Astrocyte of the cerebellum (primary cell): ENCODE measurements around the gene PRKCA.

Experiments used
- DNase-seq: peaks from one replicate; pipeline ENCODE4 v3.0.0-alpha.2; 2011; ENCODE audit warnings: low read depth
- H3K4me3 ChIP-seq: 2 replicates; pipeline ENCODE4 v1.5.1; 2011; ENCODE audit warnings: mild to moderate bottlenecking, low read depth, low read length, moderate library complexity
- CTCF ChIP-seq: IDR thresholded peaks from 2 replicates; pipeline ENCODE4 v1.5.1; 2012; ENCODE audit warnings: low read length, low read depth, moderate library complexity, mild to moderate bottlenecking; ENCODE audit errors: missing control alignments
- in situ Hi-C: cut with HindIII; loops from 2 replicates; pipeline ENCODE4 v1.10.0; 2017; ENCODE audit warnings: low sequenced_read_pairs

Gene PRKCA

GRCh38 chr17:66839616-66840015 is 537.2 kb downstream of the PRKCA start:
- in situ Hi-C loops = no loop called here
- H3K4me3 ChIP-seq = no peak overlapping the region
- no peak for DNase-seq
- TF ChIP-seq CTCF = no peak

- DNase-seq = no peak
- in situ Hi-C loops = no loop called here
- TF ChIP-seq CTCF = no peak
- H3K4me3 ChIP-seq = no peak overlapping the region
These were observed 537.6 kb downstream of the PRKCA start for GRCh38 chr17:66840061-66840460.

- DNase-seq = no peak
- H3K4me3 ChIP-seq = no peak overlapping the region
- in situ Hi-C loops = no loop called here
- TF ChIP-seq CTCF = no peak
These were observed 538.9 kb downstream of the PRKCA start for GRCh38 chr17:66841328-66841727.

GRCh38 chr17:66841744-66842143 is 539.3 kb downstream of the PRKCA start:
- in situ Hi-C loops = no loop called here
- H3K4me3 ChIP-seq = no peak overlapping the region
- DNase-seq = no peak
- TF ChIP-seq CTCF = no peak

GRCh38 chr17:66842505-66842904 is 540.1 kb downstream of the PRKCA start:
- TF ChIP-seq CTCF = no peak
- DNase-seq = no peak
- no peak overlapping the region for H3K4me3 ChIP-seq
- in situ Hi-C loops = no loop called here

GRCh38 chr17:66842959-66843358 is 540.5 kb downstream of the PRKCA start:
- in situ Hi-C loops = no loop called here
- no peak for TF ChIP-seq CTCF
- DNase-seq = no peak
- H3K4me3 ChIP-seq = no peak overlapping the region

- no peak for TF ChIP-seq CTCF
- DNase-seq = no peak
- H3K4me3 ChIP-seq = no peak overlapping the region
- in situ Hi-C loops = no loop called here
These were observed 541.2 kb downstream of the PRKCA start for GRCh38 chr17:66843627-66844026.
